Upper lobe of left lung (tissue), 6 donors: ENCODE data around the gene ARMC8. TPM values are rescaled to one million over a fixed set of nuclear protein-coding genes. Genes with fewer than 3 reads are reported as not detected.

Experiments used
- ATAC-seq, 2 donors: fragments of 200-7000 bp; cut with Tn5 transposase; one replicate each; pipeline ENCODE4 v1.9.1; 2022; ENCODE audit warnings: mild to moderate bottlenecking in 2 of 2, moderate library complexity in 2 of 2; ENCODE audit not compliant: low FRiP score in 2 of 2
- DNase-seq, 2 donors: peaks; one replicate each; pipeline ENCODE4 v3.0.0-alpha.2; 2019 to 2020
- H3K27ac ChIP-seq, 4 donors: fragments of 200-600 bp; sonication (generic); one replicate each; pipeline ENCODE4 v1.5.1; 2016 to 2019
- H3K27me3 ChIP-seq, 4 donors: fragments of 200-600 bp; sonication (generic); one replicate each; pipeline ENCODE4 v1.5.1; 2017 to 2019
- H3K36me3 ChIP-seq, 4 donors: fragments of 200-600 bp; sonication (generic); one replicate each; pipeline ENCODE4 v1.5.1; 2016 to 2019
- H3K4me1 ChIP-seq, 4 donors: fragments of 200-600 bp; sonication (generic); one replicate each; pipeline ENCODE4 v1.5.1; 2018 to 2019
- H3K4me3 ChIP-seq, 4 donors: fragments of 200-600 bp; sonication (generic); one replicate each; pipeline ENCODE4 v1.5.1; 2017 to 2019; ENCODE audit warnings: mild to moderate bottlenecking in 2 of 4, moderate library complexity in 1 of 4
- H3K9me3 ChIP-seq, 4 donors: fragments of 200-600 bp; sonication (generic); one replicate each; pipeline ENCODE4 v1.5.1; 2018 to 2019
- EP300 ChIP-seq, 4 donors: sonication (generic); formaldehyde crosslinking; IDR thresholded peaks; one replicate each; pipeline ENCODE4 v1.5.1; 2017; ENCODE audit warnings: antibody characterized with exemption in 4 of 4, control low read depth in 2 of 4
- POLR2A ChIP-seq, 4 donors: fragments of 450-650 bp; IDR thresholded peaks; one replicate each; pipeline ENCODE4 v1.5.1; 2016 to 2017; ENCODE audit warnings: antibody characterized with exemption in 4 of 4, mild to moderate bottlenecking in 2 of 4
- POLR2AphosphoS5 ChIP-seq, 2 donors: sonication (generic); formaldehyde crosslinking; IDR thresholded peaks; one replicate each; pipeline ENCODE4 v1.5.1; 2017; ENCODE audit warnings: antibody characterized with exemption in 2 of 2
- WGBS, 2 donors: methylation state at CpG; one replicate each; pipeline ENCODE4 v1.1.5; 2017 to 2018; 5-methylcytosine and 5-hydroxymethylcytosine counted together
- total RNA-seq, 6 donors: library from RNA; depleted of rRNA in 4 of 6; stranded (reverse); fragments of >200 nt in 4 of 6; gene quantifications; one replicate each; pipeline versions ENCODE4 v1.1.0 to v1.2.1, GENCODE V29; 2016 to 2021
- TF ChIP-seq, protein P1 (sequence below), 6 experiments: fragments of 450-650 bp in 4 of 6; fragments of 200-600 bp in 2 of 6; sonication (generic) in 2 of 6; IDR thresholded peaks; one replicate each; pipeline ENCODE4 v1.5.1; 2016 to 2019; ENCODE audit warnings: antibody characterized with exemption in 6 of 6
- donor health status: DM: no; HTN: no; CAD: no; lungs with moderate emphysema.
- donor health status: DM: no; HTN: yes; CAD: no; lungs with severe emphysema.

Gene ARMC8
- total RNA-seq, 6 donors from 2014 or later, result 40.2 to 67.4 (median 48.1) TPM

DNA sequence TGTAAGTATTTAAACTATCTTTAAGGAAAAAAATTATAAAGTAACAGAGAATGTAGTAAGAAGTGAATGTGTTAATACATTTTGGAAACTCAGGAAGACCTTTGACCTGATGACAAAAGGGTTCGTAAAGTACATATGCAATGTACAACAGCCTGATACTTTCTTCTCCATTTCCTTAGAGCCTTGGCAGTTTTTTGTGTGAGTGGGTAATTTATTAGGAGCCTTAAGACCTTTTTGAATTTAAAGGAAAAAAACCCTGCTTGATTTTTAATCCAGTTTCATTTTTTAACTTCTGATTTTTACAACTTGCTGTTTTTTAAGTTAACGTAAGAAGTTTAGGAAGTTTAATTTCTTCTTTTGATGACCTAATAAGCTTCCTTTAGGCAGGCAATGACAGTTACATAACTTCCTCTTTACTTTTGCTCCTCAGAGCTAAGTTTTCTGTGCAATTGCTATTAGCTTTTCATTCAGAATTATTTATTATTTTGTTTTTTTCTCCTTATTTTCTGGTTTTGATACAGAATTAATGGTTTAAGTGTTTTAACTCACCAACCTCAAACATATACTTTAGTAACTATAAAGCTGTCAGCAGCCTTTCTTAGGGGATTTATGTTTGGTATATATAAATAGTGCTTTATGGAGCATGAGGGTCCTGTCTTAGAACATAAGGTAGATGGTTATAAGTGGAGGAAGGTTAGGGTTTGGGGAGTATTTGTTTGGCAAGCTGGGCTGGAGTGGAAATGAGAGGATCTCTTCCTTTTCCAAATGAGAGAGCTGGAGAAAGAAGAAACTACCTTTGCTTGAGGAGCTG lies 35.2 kb downstream of the ARMC8 start:
- Histone ChIP-seq H3K4me3 (peak overlapping the region in 1 of 4 donors; percentile 11), H3K27me3 (no peaks in the 10 kb centered on the region), H3K4me1 (peaks cover 8 to 30% (median 16%) of the 10 kb centered on the region in 4 donors), H3K27ac (peak overlapping the region in 2 of 4 donors; percentile 44 to 55), H3K36me3 (peaks cover 11 to 51% (median 33%) of the 10 kb centered on the region in 4 donors), H3K9me3 (no peaks in the 10 kb centered on the region)
- DNase-seq (no peak), ATAC-seq (no peak)
- TF ChIP-seq, protein P1, sequence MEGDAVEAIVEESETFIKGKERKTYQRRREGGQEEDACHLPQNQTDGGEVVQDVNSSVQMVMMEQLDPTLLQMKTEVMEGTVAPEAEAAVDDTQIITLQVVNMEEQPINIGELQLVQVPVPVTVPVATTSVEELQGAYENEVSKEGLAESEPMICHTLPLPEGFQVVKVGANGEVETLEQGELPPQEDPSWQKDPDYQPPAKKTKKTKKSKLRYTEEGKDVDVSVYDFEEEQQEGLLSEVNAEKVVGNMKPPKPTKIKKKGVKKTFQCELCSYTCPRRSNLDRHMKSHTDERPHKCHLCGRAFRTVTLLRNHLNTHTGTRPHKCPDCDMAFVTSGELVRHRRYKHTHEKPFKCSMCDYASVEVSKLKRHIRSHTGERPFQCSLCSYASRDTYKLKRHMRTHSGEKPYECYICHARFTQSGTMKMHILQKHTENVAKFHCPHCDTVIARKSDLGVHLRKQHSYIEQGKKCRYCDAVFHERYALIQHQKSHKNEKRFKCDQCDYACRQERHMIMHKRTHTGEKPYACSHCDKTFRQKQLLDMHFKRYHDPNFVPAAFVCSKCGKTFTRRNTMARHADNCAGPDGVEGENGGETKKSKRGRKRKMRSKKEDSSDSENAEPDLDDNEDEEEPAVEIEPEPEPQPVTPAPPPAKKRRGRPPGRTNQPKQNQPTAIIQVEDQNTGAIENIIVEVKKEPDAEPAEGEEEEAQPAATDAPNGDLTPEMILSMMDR (IDR thresholded peaks at IDR 0.05), result no peak
- TF ChIP-seq EP300 (IDR thresholded peaks at IDR 0.05) (no peak), POLR2AphosphoS5 (IDR thresholded peaks at IDR 0.05) (no peak), POLR2A (IDR thresholded peaks at IDR 0.05) (no peak)
- WGBS, 2 donors, result 54 to 56% methylated on average over 2 of the region's 2 CpGs

DNA sequence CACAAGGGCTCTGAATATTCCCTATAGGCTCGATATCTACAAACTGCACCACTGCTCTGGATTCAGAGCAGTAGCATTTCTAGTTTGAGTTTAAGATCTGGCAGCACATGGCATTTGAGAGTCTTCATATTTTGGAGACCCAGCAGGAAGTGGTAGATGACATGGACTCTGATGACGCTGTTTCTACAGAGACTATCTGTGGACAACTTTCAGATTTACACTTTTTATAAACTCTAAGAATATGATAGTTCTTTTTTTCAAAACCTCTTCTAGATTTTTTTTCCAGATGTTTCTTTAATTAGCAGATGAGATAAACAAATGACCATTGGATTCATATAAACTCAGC lies 35.8 kb downstream of the ARMC8 start:
- 80 to 81% methylated on average over 2 of the region's 2 CpGs for WGBS, 2 donors
- no peak for DNase-seq
- H3K27ac ChIP-seq, result peak overlapping the region in 1 of 4 donors; percentile 49

DNA sequence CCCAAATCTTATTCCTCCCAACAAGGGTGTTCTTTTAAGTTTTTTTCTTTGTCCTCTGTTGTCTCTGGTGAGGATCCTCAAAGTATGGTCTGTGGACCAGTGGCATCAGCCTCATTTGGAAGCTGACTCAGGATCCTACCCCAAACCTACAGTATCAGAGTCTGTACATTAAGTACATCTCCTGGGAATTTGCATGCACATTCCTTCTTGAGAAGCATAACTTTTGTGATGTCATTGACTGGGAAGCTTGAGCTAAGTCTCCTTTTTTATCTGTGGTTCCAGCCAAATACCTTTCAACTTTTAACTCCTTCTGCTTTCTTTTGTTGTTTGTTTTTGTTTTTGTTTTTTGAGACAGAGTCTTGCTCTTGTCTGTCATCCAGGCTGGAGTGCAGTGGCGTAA lies 40.5 kb downstream of the ARMC8 start:
- 95 to 100% methylated on average over 1 of the region's 1 CpG for WGBS, 2 donors

More for the DNA sequence above, 35.8 kb downstream of the ARMC8 start:
- Histone ChIP-seq H3K27me3 (no peaks in the 10 kb centered on the region), H3K9me3 (no peaks in the 10 kb centered on the region), H3K4me1 (peaks cover 8 to 30% (median 16%) of the 10 kb centered on the region in 4 donors), H3K4me3 (no peak overlapping the region), H3K36me3 (peaks cover 11 to 57% (median 36%) of the 10 kb centered on the region in 4 donors)
- ATAC-seq, result no peak
- TF ChIP-seq EP300 (IDR thresholded peaks at IDR 0.05) (no peak), POLR2A (IDR thresholded peaks at IDR 0.05) (no peak), POLR2AphosphoS5 (IDR thresholded peaks at IDR 0.05) (no peak)
- TF ChIP-seq, protein P1 (IDR thresholded peaks at IDR 0.05), result no peak

DNA sequence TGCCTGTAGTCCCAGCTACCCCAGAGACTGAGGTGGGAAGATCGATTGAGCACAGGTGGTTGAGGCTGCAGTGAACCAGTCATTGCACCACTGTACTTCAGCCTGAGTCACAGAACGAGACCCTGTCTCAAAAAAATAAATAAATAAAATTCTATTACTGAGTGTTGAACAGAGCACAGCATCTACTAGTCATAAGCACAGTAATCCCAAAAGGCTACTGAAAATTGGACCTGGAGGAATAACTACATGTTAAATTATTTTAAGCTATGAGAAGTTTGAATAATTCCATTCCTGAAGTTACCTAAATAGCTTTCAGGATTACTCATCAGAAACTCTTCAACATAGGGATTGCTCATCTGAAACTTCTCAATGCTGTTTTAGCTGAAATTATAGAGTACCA lies 43.4 kb downstream of the ARMC8 start:
- Histone ChIP-seq H3K4me1 (no peaks in the 10 kb centered on the region), H3K27me3 (no peaks in the 10 kb centered on the region), H3K27ac (no peak overlapping the region), H3K36me3 (peaks cover 3 to 92% (median 40%) of the 10 kb centered on the region in 4 donors), H3K4me3 (no peak overlapping the region), H3K9me3 (no peaks in the 10 kb centered on the region)
- TF ChIP-seq, protein P1 (IDR thresholded peaks at IDR 0.05), result no peak
- 94 to 100% methylated on average over 2 of the region's 2 CpGs for WGBS, 2 donors
- DNase-seq (no peak), ATAC-seq (no peak)

More for the DNA sequence above, 40.5 kb downstream of the ARMC8 start:
- no peaks in the 10 kb centered on the region for H3K27me3 ChIP-seq
- H3K4me3 ChIP-seq, result no peak overlapping the region
- TF ChIP-seq, protein P1 (IDR thresholded peaks at IDR 0.05), result no peak
- TF ChIP-seq POLR2AphosphoS5 (IDR thresholded peaks at IDR 0.05) (no peak), POLR2A (IDR thresholded peaks at IDR 0.05) (no peak), EP300 (IDR thresholded peaks at IDR 0.05) (no peak)
- H3K36me3 ChIP-seq, result peaks cover 11 to 94% (median 57%) of the 10 kb centered on the region in 4 donors
- H3K4me1 ChIP-seq, result peaks cover 0 to 9% (median 2%) of the 10 kb centered on the region in 4 donors
- no peaks in the 10 kb centered on the region for H3K9me3 ChIP-seq
- no peak overlapping the region for H3K27ac ChIP-seq
- DNase-seq, result no peak
- ATAC-seq, result no peak
